CD4-positive, alpha-beta T cell treated with Interferon gamma for 1 hour (primary cell): Measurements from ENCODE around the gene CTNNA3.

Experiments
- DNase-seq: peaks from one replicate; pipeline ENCODE4 v3.0.0-alpha.2; 2020

The CTNNA3 gene

GRCh38 chr10:66246177-66246576 lies 1449.8 kb downstream of the CTNNA3 start:
- DNase-seq = no peak

DNA sequence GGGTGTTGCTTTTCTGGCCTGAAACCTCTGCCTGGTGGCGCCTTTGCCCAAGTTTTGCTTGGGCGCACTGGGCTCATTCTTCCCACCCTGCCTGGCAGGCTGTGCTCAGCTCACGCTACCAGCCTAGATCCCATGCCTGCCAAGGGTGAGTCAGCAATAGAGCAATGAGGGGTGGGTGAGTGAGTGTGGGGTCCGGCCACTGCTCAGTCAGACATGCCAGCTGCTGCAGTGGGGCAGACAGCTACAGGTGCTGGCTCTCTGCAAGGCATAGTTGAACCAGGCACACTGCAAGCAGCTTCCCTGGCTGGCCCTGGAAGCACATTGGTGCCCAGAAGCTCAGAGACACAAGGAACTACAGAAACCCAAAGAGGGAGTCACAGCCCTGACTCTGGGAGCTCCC lies 1451.0 kb downstream of the CTNNA3 start:
- DNase-seq = no peak

- no peak for DNase-seq
These were observed 1453.1 kb downstream of the CTNNA3 start for GRCh38 chr10:66242885-66243284.

DNA sequence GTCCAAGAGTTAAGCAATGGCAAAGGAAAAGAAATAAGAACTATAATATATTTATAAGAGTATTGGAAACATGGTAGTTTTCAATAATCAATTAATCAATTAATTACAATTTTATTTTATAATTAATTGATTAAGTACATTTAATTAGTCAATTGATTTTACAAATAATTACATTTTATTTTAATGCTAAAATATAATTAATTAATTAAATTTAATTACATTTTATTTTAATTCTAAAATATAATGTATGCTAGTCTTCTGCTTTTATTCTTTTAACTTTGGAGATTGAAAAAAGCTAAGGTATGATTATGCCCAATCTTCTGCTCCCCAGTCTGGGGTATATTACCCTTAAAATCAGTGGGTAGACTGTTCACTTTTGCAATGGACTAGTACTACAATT lies 1456.9 kb downstream of the CTNNA3 start:
- DNase-seq = no peak

GRCh38 chr10:66238343-66238742 lies 1457.7 kb downstream of the CTNNA3 start:
- no peak for DNase-seq

DNA sequence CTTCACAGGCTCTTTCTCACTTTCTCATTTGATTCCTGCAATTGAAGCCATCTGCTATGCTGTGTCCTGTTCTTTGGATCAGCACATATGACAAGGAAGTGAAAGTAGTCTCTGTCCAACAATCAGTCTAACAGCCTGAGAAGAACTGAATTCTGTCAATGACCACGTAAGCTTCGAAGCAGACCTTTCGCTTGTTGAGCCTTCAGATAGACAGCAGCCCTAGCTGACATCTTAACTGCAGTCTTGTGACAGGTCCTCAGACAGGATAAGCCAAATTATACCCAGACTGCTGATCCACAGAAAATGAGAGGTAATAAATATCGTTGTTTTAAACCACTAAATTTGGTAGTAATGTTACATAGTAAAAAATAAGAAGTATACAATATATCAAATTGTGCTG lies 1461.1 kb downstream of the CTNNA3 start:
- no peak for DNase-seq

GRCh38 chr10:66228887-66229286 lies 1467.1 kb downstream of the CTNNA3 start:
- no peak for DNase-seq

- DNase-seq = no peak
These were observed 1472.3 kb downstream of the CTNNA3 start for GRCh38 chr10:66223656-66224055.

DNA sequence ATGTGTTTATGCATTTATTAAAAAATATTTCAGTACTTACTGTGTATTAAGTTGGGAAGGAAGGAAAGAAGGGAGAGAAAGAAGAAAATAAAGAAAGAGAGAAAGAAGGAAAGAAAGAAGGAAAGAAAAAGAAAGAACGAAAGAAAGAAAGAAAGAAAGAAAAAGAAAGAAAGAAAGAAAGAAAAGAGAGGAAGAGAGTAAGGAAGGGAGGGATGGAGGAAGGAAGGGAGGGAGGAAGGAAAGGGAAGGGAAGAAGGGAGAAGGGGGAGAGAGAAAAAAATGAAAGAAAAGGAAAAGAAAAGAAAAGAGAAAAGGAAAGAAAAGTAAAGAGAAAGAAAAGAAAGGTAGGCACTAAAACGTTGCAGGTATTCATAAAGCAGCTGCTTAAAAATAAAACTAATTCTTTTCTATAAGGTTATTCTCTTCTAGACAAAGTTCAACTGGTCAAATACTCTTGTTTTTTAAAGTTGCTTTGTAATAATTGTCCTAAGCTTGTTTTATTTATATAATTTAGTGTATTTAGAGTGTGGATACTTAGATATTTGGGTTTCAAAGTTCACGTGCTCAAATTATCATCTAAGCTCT lies 1473.4 kb downstream of the CTNNA3 start:
- no peak for DNase-seq

DNA sequence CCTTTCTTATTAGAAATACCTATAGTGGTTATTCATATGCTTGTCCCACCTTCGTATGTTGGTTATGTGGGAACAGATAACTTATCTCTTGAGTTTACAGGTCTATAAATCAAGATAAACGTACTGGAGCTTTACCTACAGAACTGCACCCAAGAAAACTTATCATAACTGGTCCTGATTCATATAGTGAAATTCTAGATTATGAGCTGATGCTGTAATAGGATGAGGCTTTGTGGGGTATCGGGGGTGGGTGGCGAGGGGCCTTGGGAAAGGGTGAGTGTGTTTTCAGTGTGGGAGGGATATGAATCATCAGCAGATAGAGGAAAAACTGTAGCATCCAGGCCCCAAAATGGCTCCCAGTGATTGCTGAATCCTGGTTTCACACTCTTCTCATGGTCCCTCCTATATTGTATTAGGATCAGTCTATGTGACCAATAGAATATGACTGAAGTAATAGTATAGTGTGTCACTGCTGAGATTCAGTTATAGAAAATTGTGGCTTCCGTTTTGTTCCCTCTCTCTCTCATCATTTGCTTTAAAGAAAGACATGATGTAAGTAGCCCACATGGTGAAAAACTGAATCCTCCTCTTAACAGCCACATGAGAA lies 1476.9 kb downstream of the CTNNA3 start:
- DNase-seq = no peak

GRCh38 chr10:66218289-66218688 lies 1477.7 kb downstream of the CTNNA3 start:
- DNase-seq = no peak

GRCh38 chr10:66215920-66216319 lies 1480.1 kb downstream of the CTNNA3 start:
- DNase-seq = no peak

DNA sequence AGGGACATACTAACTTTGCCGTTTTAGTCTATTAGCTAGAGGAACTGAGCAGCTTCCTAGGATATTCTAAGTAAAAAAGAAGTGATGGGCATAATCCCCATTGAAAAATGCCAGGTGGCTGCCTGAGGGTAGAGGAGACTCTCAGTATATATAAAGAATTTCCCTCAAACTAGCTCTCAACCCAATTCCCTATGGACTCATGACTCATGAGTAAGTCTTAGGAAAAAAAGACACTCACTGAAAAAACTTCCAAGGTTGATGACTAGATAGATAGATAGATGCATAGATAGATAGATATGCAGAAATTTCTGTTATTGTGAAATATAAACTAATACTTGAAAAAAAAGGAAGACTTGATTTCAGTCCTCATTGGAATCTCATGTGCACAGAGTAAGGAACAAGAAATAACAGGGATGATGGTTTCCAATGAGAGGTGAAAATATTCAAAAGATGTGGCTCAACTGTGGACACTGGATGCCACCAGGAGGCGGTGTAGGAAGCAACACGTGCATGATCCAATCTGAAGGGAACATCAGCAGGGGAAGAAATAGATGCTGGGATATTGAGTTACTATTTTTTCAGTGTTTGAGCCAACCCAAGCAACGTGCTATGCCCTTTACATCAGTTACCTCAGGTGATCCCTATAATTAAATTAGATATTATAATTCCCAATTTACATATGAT lies 1481.1 kb downstream of the CTNNA3 start:
- no peak for DNase-seq

GRCh38 chr10:66209025-66209424 lies 1487.0 kb downstream of the CTNNA3 start:
- DNase-seq = no peak

- DNase-seq = no peak
These were observed 1491.2 kb downstream of the CTNNA3 start for GRCh38 chr10:66204838-66205237.

GRCh38 chr10:66202101-66202500 lies 1493.9 kb downstream of the CTNNA3 start:
- DNase-seq = no peak

DNA sequence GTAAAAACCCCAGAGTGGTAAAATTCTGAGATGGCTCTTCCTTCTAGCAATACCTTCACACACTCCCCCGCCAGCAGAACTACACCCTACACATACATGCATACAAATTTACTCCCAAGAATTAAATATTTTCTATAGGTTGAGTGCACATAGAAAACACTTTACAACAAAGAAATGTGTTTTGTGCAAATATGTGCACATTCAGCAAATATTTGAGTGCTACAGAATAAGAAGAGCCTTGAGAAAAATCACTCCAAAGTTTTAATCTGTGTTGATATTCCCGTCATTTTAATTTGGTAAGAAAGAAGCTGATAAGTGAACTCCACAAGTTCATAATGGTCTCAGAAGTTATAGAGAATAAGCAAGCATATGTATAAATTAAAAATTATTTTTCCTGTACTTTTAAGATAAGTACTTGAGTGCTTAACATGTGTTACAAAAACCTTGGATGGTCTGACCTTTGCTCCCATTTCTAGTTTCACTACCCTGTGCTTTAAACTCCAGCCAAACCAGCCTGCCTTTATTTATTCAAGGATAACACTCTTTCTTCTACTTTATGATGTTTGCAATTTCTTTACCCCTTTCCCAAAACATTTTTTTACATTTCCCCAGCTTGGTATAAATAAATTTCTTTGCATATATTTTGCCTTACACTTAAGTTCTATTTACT lies 1503.7 kb downstream of the CTNNA3 start:
- DNase-seq = no peak

DNA sequence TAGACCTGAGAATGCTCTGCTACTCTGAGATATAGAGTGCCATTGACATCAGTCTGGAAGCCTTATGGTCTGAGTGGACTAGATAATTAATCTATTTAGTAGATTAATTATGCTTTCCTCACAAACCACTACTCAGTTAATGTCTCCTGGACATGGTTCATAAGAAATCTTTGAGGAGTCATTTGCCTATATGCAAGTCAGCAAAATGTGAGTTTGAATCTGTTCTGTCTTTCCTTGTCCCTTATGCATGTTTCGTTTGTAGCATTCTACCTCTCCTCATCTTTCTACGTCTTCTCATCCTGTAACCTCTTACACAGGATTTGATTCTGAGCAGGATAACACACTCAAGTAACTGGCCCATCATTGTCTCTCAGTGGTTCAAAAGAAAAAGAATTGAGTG lies 1505.6 kb downstream of the CTNNA3 start:
- no peak for DNase-seq

DNA sequence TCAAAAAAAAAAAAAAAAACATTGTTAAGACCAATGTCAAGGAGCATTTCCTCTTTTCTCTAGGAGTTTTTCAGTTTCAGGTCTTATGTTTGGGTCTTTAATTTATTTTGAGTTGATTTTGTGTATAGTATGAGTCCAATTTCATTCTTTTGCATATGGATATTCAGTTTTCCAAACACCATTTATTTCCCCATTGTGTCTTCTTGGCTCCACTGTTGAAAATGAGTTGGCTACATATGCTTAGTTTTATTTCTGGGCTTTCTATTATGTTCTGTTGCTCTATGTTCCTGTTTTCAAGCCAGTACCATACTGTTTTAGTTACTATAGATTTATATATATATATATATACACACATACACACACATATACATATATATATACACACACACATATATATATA lies 1506.7 kb downstream of the CTNNA3 start:
- DNase-seq = no peak

- DNase-seq = no peak
These were observed 1508.8 kb downstream of the CTNNA3 start for GRCh38 chr10:66187053-66187733.

- DNase-seq = no peak
These were observed 1513.0 kb downstream of the CTNNA3 start for GRCh38 chr10:66183028-66183427.

- no peak for DNase-seq
These were observed 1515.2 kb downstream of the CTNNA3 start for GRCh38 chr10:66180581-66181318.

- no peak for DNase-seq
These were observed 1516.0 kb downstream of the CTNNA3 start for GRCh38 chr10:66180021-66180420.
